NCI-H146 (cell line): ENCODE data around the gene CBFA2T3.
"Not testable (repeated sequence)": the region's sequence is repeated elsewhere in the genome, so short reads cannot be mapped to it uniquely, and the experiment has no call there.

Source experiments
- DNase-seq: peaks from one replicate; lab custom pipeline; 2025; lab: John Stamatoyannopoulos, UW

Gene CBFA2T3

GRCh38 chr16:88889702-88890352, 87.2 kb downstream of the CBFA2T3 start:
- DNase-seq = not testable (repeated sequence)

GRCh38 chr16:88888461-88889387, 88.3 kb downstream of the CBFA2T3 start:
- DNase-seq = no peak

- DNase-seq = no peak
These were observed 89.0 kb downstream of the CBFA2T3 start for GRCh38 chr16:88888057-88888456.

GRCh38 chr16:88886845-88887521, 90.0 kb downstream of the CBFA2T3 start:
- no peak for DNase-seq

GRCh38 chr16:88886420-88886844, 90.6 kb downstream of the CBFA2T3 start:
- no peak for DNase-seq

GRCh38 chr16:88885693-88886280, 91.2 kb downstream of the CBFA2T3 start:
- no peak for DNase-seq

GRCh38 chr16:88884569-88885271, 92.3 kb downstream of the CBFA2T3 start:
- no peak for DNase-seq

GRCh38 chr16:88883946-88884345, 93.1 kb downstream of the CBFA2T3 start:
- no peak for DNase-seq

GRCh38 chr16:88883117-88883895, 93.7 kb downstream of the CBFA2T3 start:
- DNase-seq = no peak

GRCh38 chr16:88882358-88883030, 94.5 kb downstream of the CBFA2T3 start:
- DNase-seq = no peak

GRCh38 chr16:88881675-88882357, 95.2 kb downstream of the CBFA2T3 start:
- DNase-seq = no peak

- DNase-seq = no peak
These were observed 95.9 kb downstream of the CBFA2T3 start for GRCh38 chr16:88881007-88881615.

GRCh38 chr16:88880226-88881006, 96.6 kb downstream of the CBFA2T3 start:
- no peak for DNase-seq

- no peak for DNase-seq
These were observed 97.3 kb downstream of the CBFA2T3 start for GRCh38 chr16:88879788-88880055.

- DNase-seq = no peak
These were observed 97.8 kb downstream of the CBFA2T3 start for GRCh38 chr16:88878967-88879787.

GRCh38 chr16:88878356-88878755, 98.7 kb downstream of the CBFA2T3 start:
- DNase-seq = no peak

- no peak for DNase-seq
These were observed 99.3 kb downstream of the CBFA2T3 start for GRCh38 chr16:88877564-88878289.
